GM10248 (cell line): ENCODE measurements around the gene TMEM244.

Experiments
- CTCF ChIA-PET: fragments of 300-600 bp; sonication (Branson Sonifier 250); formaldehyde crosslinking; extraction: SDS; loops from one replicate; lab custom pipeline; 2021; ENCODE audit warnings: antibody characterized with exemption; lab: Yijun Ruan, JAX
- POLR2A ChIA-PET: fragments of 350-650 bp; sonication (Branson Sonifier 250); formaldehyde crosslinking; extraction: SDS; loops from one replicate; lab custom pipeline; 2020; ENCODE audit warnings: antibody characterized with exemption; lab: Yijun Ruan, JAX
- DNase-seq: peaks from one replicate; pipeline ENCODE4 v3.0.0; 2012; ENCODE audit errors: extremely low spot score
- CTCF ChIP-seq: IDR thresholded peaks from 2 replicates; pipeline ENCODE4 v1.5.1; 2012; ENCODE audit warnings: mild to moderate bottlenecking, low read depth; ENCODE audit errors: extremely low read depth, missing control alignments, control extremely low read depth

The TMEM244 gene

GRCh38 chr6:129785047-129785755 lies 75.9 kb downstream of the TMEM244 start:
- no peak for TF ChIP-seq CTCF
- POLR2A ChIA-PET = no interaction called here
- CTCF ChIA-PET = interaction anchor here (3.1 kb wide), 1 partner anchor 10 kb away, joined by 18 read pairs; no protein-coding TSS in a partner anchor
- no peak for DNase-seq
